Mesenchymal stem cell (in vitro differentiated cells and primary cell): ENCODE measurements around the gene SUN2.

ENCODE experiments used
- DNase-seq: peaks from one replicate; pipeline ENCODE4 v3.0.0-alpha.2; 2013
- H2AFZ ChIP-seq: one replicate; pipeline ENCODE4 v1.6.1; 2013; ENCODE audit warnings: low read depth, mild to moderate bottlenecking, control low read depth, inconsistent platforms, low read length, moderate library complexity
- H2AK5ac ChIP-seq: 2 replicates; pipeline ENCODE4 v1.6.1; 2013; ENCODE audit warnings: low read length, moderate library complexity, mild to moderate bottlenecking, inconsistent platforms; ENCODE audit not compliant: severe bottlenecking
- H2BK120ac ChIP-seq: one replicate; pipeline ENCODE4 v1.6.1; 2013; ENCODE audit warnings: low read depth, mild to moderate bottlenecking, inconsistent platforms, low read length, moderate library complexity
- H2BK12ac ChIP-seq, 2 experiments: one replicate each; pipeline ENCODE4 v1.6.1; 2013; ENCODE audit warnings: inconsistent platforms in 2 of 2, low read length in 2 of 2, mild to moderate bottlenecking in 2 of 2, moderate library complexity in 2 of 2, control low read depth in 1 of 2
- H2BK15ac ChIP-seq: one replicate; pipeline ENCODE4 v1.6.1; 2013; ENCODE audit warnings: mild to moderate bottlenecking, low read depth, inconsistent platforms; ENCODE audit not compliant: poor library complexity, severe bottlenecking
- H2BK5ac ChIP-seq: 2 replicates; pipeline ENCODE4 v1.6.1; 2013; ENCODE audit warnings: low read depth, mild to moderate bottlenecking, low read length, control low read depth, inconsistent platforms; ENCODE audit not compliant: poor library complexity, severe bottlenecking
- H3K14ac ChIP-seq, 2 experiments: one replicate each; pipeline ENCODE4 v1.6.1; 2013; ENCODE audit warnings: inconsistent platforms in 2 of 2, low read length in 2 of 2, control low read depth in 1 of 2, mild to moderate bottlenecking in 1 of 2, moderate library complexity in 1 of 2
- H3K18ac ChIP-seq, 2 experiments: one replicate each; pipeline ENCODE4 v1.6.1; 2013; ENCODE audit warnings: inconsistent platforms in 2 of 2, low read length in 2 of 2, control low read depth in 1 of 2, low read depth in 1 of 2, mild to moderate bottlenecking in 1 of 2
- H3K23ac ChIP-seq, 2 experiments: one replicate each; pipeline ENCODE4 v1.6.1; 2013; ENCODE audit warnings: inconsistent platforms in 2 of 2, low read length in 2 of 2, mild to moderate bottlenecking in 2 of 2, moderate library complexity in 2 of 2, control low read depth in 1 of 2
- H3K27ac ChIP-seq: 2 replicates; pipeline ENCODE4 v1.5.1; 2013; ENCODE audit warnings: mild to moderate bottlenecking, moderate library complexity, low read length, control low read depth, inconsistent platforms; ENCODE audit not compliant: poor library complexity, severe bottlenecking
- H3K27me3 ChIP-seq, 2 experiments: 2 replicates each; pipeline versions ENCODE4 v1.6.1 to v1.7.0; 2013; ENCODE audit warnings: low read length in 2 of 2, mild to moderate bottlenecking in 2 of 2, moderate library complexity in 2 of 2, control low read depth in 1 of 2, inconsistent platforms in 1 of 2; ENCODE audit not compliant: control insufficient read depth in 1 of 2, insufficient read depth in 1 of 2
- H3K36me3 ChIP-seq, 2 experiments: 2 replicates each; pipeline versions ENCODE4 v1.6.1 to v1.7.0; 2013; ENCODE audit warnings: low read length in 2 of 2, control low read depth in 1 of 2, inconsistent platforms in 1 of 2, low read depth in 1 of 2, mild to moderate bottlenecking in 1 of 2; ENCODE audit not compliant: insufficient read depth in 2 of 2, control insufficient read depth in 1 of 2
- H3K4ac ChIP-seq, 2 experiments: one replicate each; pipeline ENCODE4 v1.6.1; 2013; ENCODE audit warnings: inconsistent platforms in 2 of 2, low read length in 2 of 2, mild to moderate bottlenecking in 2 of 2, moderate library complexity in 2 of 2, control low read depth in 1 of 2, low read depth in 1 of 2
- H3K4me1 ChIP-seq: 2 replicates; pipeline ENCODE4 v1.6.1; 2013; ENCODE audit warnings: low read depth, low read length, control low read depth; ENCODE audit not compliant: control insufficient read depth, insufficient read depth
- H3K4me2 ChIP-seq: 2 replicates; pipeline ENCODE4 v1.6.1; 2013; ENCODE audit warnings: low read length, mild to moderate bottlenecking, inconsistent platforms; ENCODE audit not compliant: poor library complexity, severe bottlenecking
- H3K4me3 ChIP-seq, 2 experiments: 2 replicates each; pipeline versions ENCODE4 v1.5.1 to v1.7.0; 2013; ENCODE audit warnings: low read length in 2 of 2, mild to moderate bottlenecking in 2 of 2, control low read depth in 1 of 2, low read depth in 1 of 2; ENCODE audit not compliant: insufficient read depth in 1 of 2
- H3K79me1 ChIP-seq: replicated peaks from 2 replicates; pipeline ENCODE4 v1.6.1; 2013; ENCODE audit warnings: mild to moderate bottlenecking, control low read depth, low read length, inconsistent platforms; ENCODE audit not compliant: poor library complexity, severe bottlenecking
- H3K9ac ChIP-seq: 2 replicates; pipeline ENCODE4 v1.7.0; 2013; ENCODE audit warnings: mild to moderate bottlenecking, low read length, moderate library complexity
- H3K9me3 ChIP-seq: 2 replicates; pipeline ENCODE4 v1.7.0; 2013; ENCODE audit warnings: mild to moderate bottlenecking, low read length; ENCODE audit not compliant: control insufficient read depth
- H4K8ac ChIP-seq: one replicate; pipeline ENCODE4 v1.6.1; 2013; ENCODE audit warnings: inconsistent platforms, mild to moderate bottlenecking, low read length, moderate library complexity
- H4K91ac ChIP-seq: one replicate; pipeline ENCODE4 v1.6.1; 2013; ENCODE audit warnings: mild to moderate bottlenecking, low read length, inconsistent platforms
- WGBS: methylation state at CpG from one replicate; pipeline ENCODE4 v1.1.7; 2013; ENCODE audit warnings: mixed read lengths; 5-methylcytosine and 5-hydroxymethylcytosine counted together

SUN2 gene

GRCh38 chr22:38706901-38707195 lies 49.0 kb downstream of the SUN2 start:
- Histone ChIP-seq H3K27me3 (no peaks in the 10 kb centered on the region), H3K9ac (peak overlapping the region; percentile 83), H3K9me3 (no peaks in the 10 kb centered on the region), H3K4me2 (peak overlapping the region; percentile 79), H3K79me1 (peaks cover 5% of the 10 kb centered on the region), H3K4ac (no peak overlapping the region), H3K36me3 (peaks cover 0 to 21% of the 10 kb centered on the region in 2 experiments), H2BK12ac (no peak overlapping the region), H3K4me3 (peak overlapping the region; percentile 78 to 99), H4K91ac (no peak overlapping the region), H2BK15ac (no peak overlapping the region), H3K27ac (peak overlapping the region; percentile 71), H2AK5ac (no peak overlapping the region), H2AFZ (no peak overlapping the region), H4K8ac (no peak overlapping the region), H3K23ac (no peak overlapping the region), H3K4me1 (peaks cover 10% of the 10 kb centered on the region), H3K18ac (peak overlapping the region in 1 of 2 experiments; percentile 45), H2BK5ac (no peak overlapping the region), H2BK120ac (no peak overlapping the region), H3K14ac (no peak overlapping the region)
- 0% methylated on average over 1 of the region's 4 CpGs for WGBS
- DNase-seq: no peak

- under 1% methylated on average over 51 of the region's 80 CpGs for WGBS
- peaks cover 8% of the 10 kb centered on the region for H3K79me1 ChIP-seq
- H3K14ac ChIP-seq: peak overlapping the region; percentile 69 to 93
- peak overlapping the region in 1 of 2 experiments; percentile 87 for H3K23ac ChIP-seq
- H2AK5ac ChIP-seq: no peak overlapping the region
- peak overlapping the region; percentile 79 for H3K4me2 ChIP-seq
- H2BK120ac ChIP-seq: peak overlapping the region; percentile 80
- peak overlapping the region; percentile 70 to 93 for H3K4ac ChIP-seq
- no peak overlapping the region for H4K8ac ChIP-seq
- peak overlapping the region; percentile 78 to 99 for H3K4me3 ChIP-seq
- H2BK12ac ChIP-seq: peak overlapping the region in 1 of 2 experiments; percentile 34
- peaks cover 13% of the 10 kb centered on the region for H3K4me1 ChIP-seq
- peaks cover 0 to 21% of the 10 kb centered on the region in 2 experiments for H3K36me3 ChIP-seq
- peak overlapping the region; percentile 89 for H2BK5ac ChIP-seq
- peak overlapping the region; percentile 93 for H4K91ac ChIP-seq
- H3K27ac ChIP-seq: peak overlapping the region; percentile 71
- H3K27me3 ChIP-seq: no peaks in the 10 kb centered on the region
- H2AFZ ChIP-seq: peak overlapping the region; percentile 10
- H3K18ac ChIP-seq: peak overlapping the region; percentile 93 to 96
- peak overlapping the region; percentile 99 for H2BK15ac ChIP-seq
- peak; percentile 71 for DNase-seq
- H3K9me3 ChIP-seq: no peaks in the 10 kb centered on the region
- H3K9ac ChIP-seq: peak overlapping the region; percentile 83
These were observed 49.5 kb downstream of the SUN2 start for GRCh38 chr22:38706101-38706900.

- Histone ChIP-seq H3K27me3 (no peaks in the 10 kb centered on the region), H4K8ac (peak within 1 kb of the TSS; percentile 42), H4K91ac (peak within 1 kb of the TSS; percentile 93), H3K4me2 (peak within 1 kb of the TSS; percentile 82), H2AK5ac (no peak within 1 kb of the TSS), H3K9me3 (no peaks in the 10 kb centered on the region), H2BK5ac (peak within 1 kb of the TSS; percentile 89), H3K4ac (peak within 1 kb of the TSS; percentile 70 to 93), H2BK120ac (peak within 1 kb of the TSS; percentile 80), H3K79me1 (peaks cover 6% of the 10 kb centered on the region), H3K14ac (peak within 1 kb of the TSS; percentile 69 to 93), H3K18ac (peak within 1 kb of the TSS; percentile 93 to 96), H3K9ac (peak within 1 kb of the TSS; percentile 83), H2BK12ac (peak within 1 kb of the TSS in 1 of 2 experiments; percentile 34), H2BK15ac (peak within 1 kb of the TSS; percentile 99), H3K36me3 (peaks cover 0 to 13% of the 10 kb centered on the region in 2 experiments), H2AFZ (peak within 1 kb of the TSS; percentile 20), H3K4me1 (peaks cover 16% of the 10 kb centered on the region), H3K27ac (peak within 1 kb of the TSS; percentile 71), H3K4me3 (peak within 1 kb of the TSS; percentile 78 to 99), H3K23ac (peak within 1 kb of the TSS in 1 of 2 experiments; percentile 87)
- peak; percentile 100 for DNase-seq
- under 1% methylated on average over 44 of the region's 55 CpGs for WGBS
These were observed 50.3 kb downstream of the SUN2 start, which contains the start of gene GTPBP1 for GRCh38 chr22:38705235-38706100. GTPBP1 (plus strand) TSS chr22:38705944; CDS start chr22:38705956, 12 bp downstream.
